Hepatocyte (in vitro differentiated cells): Measurements from ENCODE around the gene VAC14.

ENCODE experiments used
- EZH2 ChIP-seq: fragments of 200-600 bp; sonication (generic); IDR thresholded peaks from 2 replicates; pipeline ENCODE4 v1.6.1; 2016; ENCODE audit warnings: antibody characterized with exemption, mild to moderate bottlenecking, borderline replicate concordance
- EZH2phosphoT487 ChIP-seq: fragments of 200-600 bp; sonication (generic); IDR thresholded peaks from one replicate; pipeline ENCODE4 v1.6.1; 2018; ENCODE audit warnings: antibody characterized with exemption, mild to moderate bottlenecking, low read depth, moderate library complexity; ENCODE audit not compliant: unreplicated experiment, severe bottlenecking
- TF ChIP-seq, protein P1 (sequence below): fragments of 200-600 bp; sonication (generic); IDR thresholded peaks from 2 replicates; pipeline ENCODE4 v1.5.1; 2016; ENCODE audit warnings: antibody characterized with exemption, mild to moderate bottlenecking; ENCODE audit not compliant: poor library complexity

DNA sequence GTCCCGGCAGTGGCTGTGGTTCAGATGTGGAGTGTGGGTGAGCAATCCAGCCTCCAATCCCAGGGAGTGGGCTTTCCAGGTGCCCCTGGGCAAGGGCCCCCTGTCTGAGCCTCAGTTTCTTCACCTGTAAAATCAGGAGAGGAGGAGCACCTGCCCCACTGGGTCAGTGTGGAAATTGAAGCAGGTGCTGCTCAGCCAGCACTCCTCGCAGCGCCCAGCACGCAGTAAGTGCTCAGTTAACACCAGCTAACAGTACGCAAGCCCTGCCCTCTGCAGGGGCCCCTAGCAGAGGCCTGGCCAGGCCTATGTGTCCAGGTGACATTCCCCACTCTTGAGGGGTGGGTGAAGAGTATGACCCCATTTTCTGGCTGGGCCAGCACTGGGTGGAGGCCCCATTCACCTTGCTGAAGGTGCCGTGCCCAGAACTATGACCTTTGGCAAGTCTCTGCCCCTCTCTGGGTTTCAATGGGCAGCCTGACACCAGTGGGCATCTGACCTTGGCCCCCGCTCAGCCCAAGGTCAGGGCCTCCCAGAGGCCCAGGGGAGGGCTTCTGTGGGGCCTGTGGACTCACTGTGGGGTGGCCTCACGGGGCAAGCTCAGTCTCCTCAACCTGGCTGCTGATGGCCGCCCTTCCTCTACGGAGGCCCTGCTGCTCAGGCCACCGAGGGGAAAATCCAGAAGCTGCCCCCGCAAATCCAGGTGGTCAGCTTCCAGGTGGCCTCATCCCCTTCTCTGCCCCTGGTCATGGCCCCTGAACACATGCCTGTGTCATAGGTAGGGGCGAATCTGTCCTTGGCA, 117.6 kb downstream of the VAC14 start:
- TF ChIP-seq, protein P1, sequence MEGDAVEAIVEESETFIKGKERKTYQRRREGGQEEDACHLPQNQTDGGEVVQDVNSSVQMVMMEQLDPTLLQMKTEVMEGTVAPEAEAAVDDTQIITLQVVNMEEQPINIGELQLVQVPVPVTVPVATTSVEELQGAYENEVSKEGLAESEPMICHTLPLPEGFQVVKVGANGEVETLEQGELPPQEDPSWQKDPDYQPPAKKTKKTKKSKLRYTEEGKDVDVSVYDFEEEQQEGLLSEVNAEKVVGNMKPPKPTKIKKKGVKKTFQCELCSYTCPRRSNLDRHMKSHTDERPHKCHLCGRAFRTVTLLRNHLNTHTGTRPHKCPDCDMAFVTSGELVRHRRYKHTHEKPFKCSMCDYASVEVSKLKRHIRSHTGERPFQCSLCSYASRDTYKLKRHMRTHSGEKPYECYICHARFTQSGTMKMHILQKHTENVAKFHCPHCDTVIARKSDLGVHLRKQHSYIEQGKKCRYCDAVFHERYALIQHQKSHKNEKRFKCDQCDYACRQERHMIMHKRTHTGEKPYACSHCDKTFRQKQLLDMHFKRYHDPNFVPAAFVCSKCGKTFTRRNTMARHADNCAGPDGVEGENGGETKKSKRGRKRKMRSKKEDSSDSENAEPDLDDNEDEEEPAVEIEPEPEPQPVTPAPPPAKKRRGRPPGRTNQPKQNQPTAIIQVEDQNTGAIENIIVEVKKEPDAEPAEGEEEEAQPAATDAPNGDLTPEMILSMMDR = no peak
- TF ChIP-seq EZH2phosphoT487 (no peak), EZH2 (no peak)
